Liver (tissue), 9 donors: ENCODE measurements around the gene CA9. TPM values are rescaled to one million over a fixed set of nuclear protein-coding genes. Genes with fewer than 3 reads are reported as not detected.

Source experiments
- DNase-seq: peaks from one replicate; pipeline ENCODE4 v3.0.0-alpha.2; 2017; ENCODE audit warnings: low spot score
- H3K27ac ChIP-seq, 2 donors: one replicate each; pipeline ENCODE4 v1.7.0; 2013; ENCODE audit warnings: inconsistent platforms in 2 of 2, low read length in 2 of 2, control low read depth in 1 of 2, low read depth in 1 of 2, mild to moderate bottlenecking in 1 of 2
- H3K27me3 ChIP-seq, 4 donors: one replicate each; pipeline versions ENCODE4 v1.6.1 to v1.7.0; 2013; ENCODE audit warnings: low read length in 3 of 4, inconsistent platforms in 1 of 4, mild to moderate bottlenecking in 1 of 4, moderate library complexity in 1 of 4; ENCODE audit not compliant: control insufficient read depth in 4 of 4, insufficient read depth in 4 of 4
- H3K36me3 ChIP-seq, 4 donors: one replicate each; pipeline versions ENCODE4 v1.6.1 to v1.7.0; 2013; ENCODE audit warnings: low read length in 3 of 4, mild to moderate bottlenecking in 3 of 4, low read depth in 1 of 4, moderate library complexity in 1 of 4; ENCODE audit not compliant: control insufficient read depth in 4 of 4, insufficient read depth in 3 of 4
- H3K4me1 ChIP-seq, 4 donors: one replicate each; pipeline versions ENCODE4 v1.6.1 to v1.7.0; 2013; ENCODE audit warnings: low read length in 3 of 4, mild to moderate bottlenecking in 3 of 4, moderate library complexity in 1 of 4; ENCODE audit not compliant: control insufficient read depth in 4 of 4, insufficient read depth in 4 of 4
- H3K4me3 ChIP-seq, 3 donors: one replicate each; pipeline versions ENCODE4 v1.6.1 to v1.7.0; 2013; ENCODE audit warnings: low read length in 3 of 3, control low read depth in 1 of 3, low read depth in 1 of 3, mild to moderate bottlenecking in 1 of 3
- H3K9ac ChIP-seq, 2 donors: one replicate each; pipeline ENCODE4 v1.7.0; 2013; ENCODE audit warnings: low read length in 2 of 2, mild to moderate bottlenecking in 2 of 2, moderate library complexity in 2 of 2, control low read depth in 1 of 2, low read depth in 1 of 2
- H3K9me3 ChIP-seq, 4 donors: one replicate each; pipeline versions ENCODE4 v1.6.1 to v1.7.0; 2013; ENCODE audit warnings: low read length in 3 of 4; ENCODE audit not compliant: control insufficient read depth in 4 of 4
- ATF3 ChIP-seq: IDR thresholded peaks from 2 replicates; pipeline ENCODE4 v1.6.1; 2016; ENCODE audit warnings: antibody characterized with exemption
- CTCF ChIP-seq: fragments of 150-350 bp; IDR thresholded peaks from 2 replicates; pipeline ENCODE4 v1.5.1; 2017; ENCODE audit warnings: improper control_type of control experiment, low read depth, low read length; ENCODE audit not compliant: missing input control
- EGR1 ChIP-seq, 2 donors: IDR thresholded peaks; 2 replicates each; pipeline ENCODE4 v1.6.1; 2016 to 2018; ENCODE audit warnings: antibody characterized with exemption in 2 of 2, low read depth in 2 of 2
- FOXA1 ChIP-seq: IDR thresholded peaks from 2 replicates; pipeline ENCODE4 v1.6.1; 2016; ENCODE audit warnings: antibody characterized with exemption
- FOXA2 ChIP-seq: IDR thresholded peaks from 2 replicates; pipeline ENCODE4 v1.6.1; 2016; ENCODE audit warnings: antibody characterized with exemption
- HNF4A ChIP-seq, 2 donors: conservative IDR thresholded peaks; 2 replicates each; pipeline ENCODE4 v1.6.1; 2016; ENCODE audit warnings: antibody characterized with exemption in 2 of 2, mild to moderate bottlenecking in 2 of 2
- HNF4G ChIP-seq: IDR thresholded peaks from 2 replicates; pipeline ENCODE4 v1.6.1; 2016; ENCODE audit warnings: antibody characterized with exemption
- JUND ChIP-seq, 2 donors: IDR thresholded peaks; 2 replicates each; pipeline ENCODE4 v1.6.1; 2016; ENCODE audit warnings: antibody characterized with exemption in 2 of 2
- MAX ChIP-seq: IDR thresholded peaks from 2 replicates; pipeline ENCODE4 v1.6.1; 2016; ENCODE audit warnings: antibody characterized with exemption
- NR2F2 ChIP-seq: IDR thresholded peaks from 2 replicates; pipeline ENCODE4 v1.6.1; 2016; ENCODE audit warnings: antibody characterized with exemption
- RAD21 ChIP-seq, 2 donors: IDR thresholded peaks; 2 replicates each; pipeline ENCODE4 v1.6.1; 2016; ENCODE audit warnings: antibody characterized with exemption in 2 of 2, mild to moderate bottlenecking in 2 of 2
- REST ChIP-seq: IDR thresholded peaks from 2 replicates; pipeline ENCODE4 v1.6.1; 2016; ENCODE audit warnings: antibody characterized with exemption, mild to moderate bottlenecking
- RXRA ChIP-seq, 2 donors: IDR thresholded peaks; 2 replicates each; pipeline ENCODE4 v1.6.1; 2017 to 2018; ENCODE audit warnings: antibody characterized with exemption in 2 of 2, mild to moderate bottlenecking in 1 of 2
- SP1 ChIP-seq: IDR thresholded peaks from 2 replicates; pipeline ENCODE4 v1.6.1; 2018; ENCODE audit warnings: antibody characterized with exemption, mild to moderate bottlenecking
- YY1 ChIP-seq: IDR thresholded peaks from 2 replicates; pipeline ENCODE4 v1.6.1; 2016; ENCODE audit warnings: antibody characterized with exemption, mild to moderate bottlenecking
- ZBTB33 ChIP-seq: IDR thresholded peaks from 2 replicates; pipeline ENCODE4 v1.6.1; 2016; ENCODE audit warnings: antibody characterized with exemption
- WGBS: extraction: QIAGEN DNeasy Blood & Tissue Kit; methylation state at CpG from one replicate; pipeline ENCODE4 v1.1.7; 2013; 5-methylcytosine and 5-hydroxymethylcytosine counted together
- polyA plus RNA-seq, 2 donors: library from polyadenylated mRNA; stranded (reverse) in 1 of 2; unstranded in 1 of 2; fragments of 200-250 nt in 1 of 2; fragments of >200 nt in 1 of 2; fragmentation: Nextera tagmentation in 1 of 2; extraction: Ambion mirVana in 1 of 2; gene quantifications; one replicate each; pipeline versions ENCODE4 v1.2.1 to v1.2.3, GENCODE V29; 2013 to 2015
- total RNA-seq, 2 donors: library from RNA; depleted of rRNA; stranded (reverse); fragments of >200 nt; gene quantifications; one replicate each; pipeline ENCODE4 v1.2.3, GENCODE V29; 2014
- donor health status: healthy.
- donor health status: healthy.
- donor health status: healthy.
- donor health status: healthy.
- donor health status: healthy.

Gene CA9
- total and polyA plus RNA-seq, 4 donors: 0.47 to 2.2 (median 0.80) TPM

GRCh38 chr9:35696520-35697215 lies 22.9 kb downstream of the CA9 start:
- DNase-seq: peak; percentile 67
- H3K36me3 ChIP-seq: peaks cover 30 to 56% (median 47%) of the 10 kb centered on the region in 4 donors
- no peaks in the 10 kb centered on the region for H3K4me1 ChIP-seq
- TF ChIP-seq JUND (IDR thresholded peaks at IDR 0.05): no peak
- TF ChIP-seq ATF3: no peak
- TF ChIP-seq REST: no peak
- TF ChIP-seq FOXA1: no peak
- TF ChIP-seq ZBTB33: no peak
- TF ChIP-seq NR2F2: no peak
- no peak for TF ChIP-seq YY1
- TF ChIP-seq MAX: no peak
- no peak for TF ChIP-seq SP1
- TF ChIP-seq HNF4A (conservative IDR thresholded peaks at IDR 0.05): no peak
- no peak for TF ChIP-seq HNF4G
- TF ChIP-seq CTCF: peak; percentile 85
- TF ChIP-seq FOXA2: no peak
- TF ChIP-seq RAD21 (IDR thresholded peaks at IDR 0.05): peak; percentile 72 to 85
- TF ChIP-seq RXRA (IDR thresholded peaks at IDR 0.05): peak in 1 of 2 donors; percentile 8
- no peak for TF ChIP-seq EGR1 (IDR thresholded peaks at IDR 0.05; ENCODE audit: low read depth in 2 of 2)
- H3K9ac ChIP-seq: no peak overlapping the region
- H3K27ac ChIP-seq: no peak overlapping the region
- H3K27me3 ChIP-seq: no peaks in the 10 kb centered on the region
- no peaks in the 10 kb centered on the region for H3K9me3 ChIP-seq
- no peak overlapping the region for H3K4me3 ChIP-seq
- WGBS: 53% methylated on average over 9 of the region's 9 CpGs
